Nephron (organoid): Measurements from ENCODE around the gene SCIN.
A peak's percentile ranks its signal among the peaks of the same experiment; 100 is the strongest.
"Not testable (repeated sequence)": the region's sequence is repeated elsewhere in the genome, so short reads cannot be mapped to it uniquely, and the experiment has no call there.

ENCODE experiments used
- H3K27ac Mint-ChIP-seq, 3 experiments: 2 replicates each; pipeline ENCODE4 v1.8.0; 2020; ENCODE audit warnings: mixed read lengths in 3 of 3, mild to moderate bottlenecking in 2 of 3, moderate library complexity in 1 of 3
- H3K27me3 Mint-ChIP-seq: 2 replicates; pipeline ENCODE4 v1.8.0; 2021; ENCODE audit warnings: low read depth, mild to moderate bottlenecking, moderate library complexity, mixed read lengths
- H3K36me3 Mint-ChIP-seq: 2 replicates; pipeline ENCODE4 v1.8.0; 2020; ENCODE audit warnings: low read depth, mixed read lengths
- H3K4me1 Mint-ChIP-seq: 2 replicates; pipeline ENCODE4 v1.8.0; 2020; ENCODE audit warnings: mixed read lengths
- H3K4me3 Mint-ChIP-seq, 3 experiments: 2 replicates each; pipeline ENCODE4 v1.8.0; 2020; ENCODE audit warnings: mild to moderate bottlenecking in 3 of 3, mixed read lengths in 3 of 3, moderate library complexity in 2 of 3
- H3K9me3 Mint-ChIP-seq: 2 replicates; pipeline ENCODE4 v1.8.0; 2020; ENCODE audit warnings: mixed read lengths
- TF ChIP-seq, protein P1 (sequence below), 3 experiments: fragments of 200-600 bp; sonication (generic); IDR thresholded peaks; one replicate each; pipeline ENCODE4 v1.5.0; 2021; ENCODE audit warnings: antibody characterized with exemption in 3 of 3; ENCODE audit not compliant: unreplicated experiment in 3 of 3

SCIN gene

GRCh38 chr7:12552876-12553275 lies 17.6 kb upstream of the SCIN start:
- Mint-ChIP-seq H3K9me3 (peaks cover 3% of the 10 kb centered on the region), H3K27me3 (no peaks in the 10 kb centered on the region), H3K4me1 (no peaks in the 10 kb centered on the region), H3K4me3 (peak overlapping the region; percentile 33 to 63 (median 38)), H3K36me3 (no peaks in the 10 kb centered on the region), H3K27ac (peak overlapping the region; percentile 52 to 72 (median 67))
- TF ChIP-seq, protein P1, sequence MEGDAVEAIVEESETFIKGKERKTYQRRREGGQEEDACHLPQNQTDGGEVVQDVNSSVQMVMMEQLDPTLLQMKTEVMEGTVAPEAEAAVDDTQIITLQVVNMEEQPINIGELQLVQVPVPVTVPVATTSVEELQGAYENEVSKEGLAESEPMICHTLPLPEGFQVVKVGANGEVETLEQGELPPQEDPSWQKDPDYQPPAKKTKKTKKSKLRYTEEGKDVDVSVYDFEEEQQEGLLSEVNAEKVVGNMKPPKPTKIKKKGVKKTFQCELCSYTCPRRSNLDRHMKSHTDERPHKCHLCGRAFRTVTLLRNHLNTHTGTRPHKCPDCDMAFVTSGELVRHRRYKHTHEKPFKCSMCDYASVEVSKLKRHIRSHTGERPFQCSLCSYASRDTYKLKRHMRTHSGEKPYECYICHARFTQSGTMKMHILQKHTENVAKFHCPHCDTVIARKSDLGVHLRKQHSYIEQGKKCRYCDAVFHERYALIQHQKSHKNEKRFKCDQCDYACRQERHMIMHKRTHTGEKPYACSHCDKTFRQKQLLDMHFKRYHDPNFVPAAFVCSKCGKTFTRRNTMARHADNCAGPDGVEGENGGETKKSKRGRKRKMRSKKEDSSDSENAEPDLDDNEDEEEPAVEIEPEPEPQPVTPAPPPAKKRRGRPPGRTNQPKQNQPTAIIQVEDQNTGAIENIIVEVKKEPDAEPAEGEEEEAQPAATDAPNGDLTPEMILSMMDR (IDR thresholded peaks at IDR 0.05; ENCODE audit: unreplicated experiment in 3 of 3): no peak

DNA sequence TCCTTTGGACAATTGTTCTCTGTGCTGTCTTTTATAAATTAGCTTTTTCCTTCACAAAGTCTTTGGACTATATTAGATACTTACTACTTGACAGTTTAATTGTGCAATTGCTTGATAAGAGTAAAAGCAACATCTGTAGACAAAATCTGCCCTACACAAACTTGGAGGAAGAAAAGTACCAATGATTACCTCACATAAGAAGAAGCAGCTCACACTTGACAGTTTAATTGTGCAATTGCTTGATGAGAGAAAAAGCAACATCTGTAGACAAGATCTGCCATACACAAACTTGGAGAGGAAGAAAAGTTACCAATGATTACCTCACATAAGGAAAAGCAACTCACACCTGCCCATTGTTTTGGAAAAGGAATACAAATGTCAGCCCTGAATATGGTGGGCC lies 17.1 kb upstream of the SCIN start:
- Mint-ChIP-seq H3K36me3 (no peaks in the 10 kb centered on the region), H3K4me1 (no peaks in the 10 kb centered on the region), H3K27me3 (no peaks in the 10 kb centered on the region), H3K27ac (peak overlapping the region; percentile 52 to 72 (median 67)), H3K4me3 (peak overlapping the region; percentile 51 to 63 (median 59)), H3K9me3 (peaks cover 3% of the 10 kb centered on the region)
- TF ChIP-seq, protein P1 (IDR thresholded peaks at IDR 0.05; ENCODE audit: unreplicated experiment in 3 of 3): no peak

- H3K27me3 Mint-ChIP-seq: no peaks in the 10 kb centered on the region
- H3K9me3 Mint-ChIP-seq: peaks cover 3% of the 10 kb centered on the region
- peak overlapping the region in 2 of 3 experiments; percentile 67 to 76 for H3K27ac Mint-ChIP-seq
- no peaks in the 10 kb centered on the region for H3K36me3 Mint-ChIP-seq
- TF ChIP-seq, protein P1 (IDR thresholded peaks at IDR 0.05; ENCODE audit: unreplicated experiment in 3 of 3): no peak
- H3K4me3 Mint-ChIP-seq: peak overlapping the region; percentile 64 to 73 (median 72)
- H3K4me1 Mint-ChIP-seq: no peaks in the 10 kb centered on the region
Measured at GRCh38 chr7:12554351-12554750, 16.2 kb upstream of the SCIN start.

GRCh38 chr7:12554872-12555271 lies 15.6 kb upstream of the SCIN start:
- Mint-ChIP-seq H3K27ac (peak overlapping the region; percentile 17 to 82 (median 67)), H3K4me3 (peak overlapping the region in 2 of 3 experiments; percentile 5 to 25)

GRCh38 chr7:12555695-12556094 lies 14.8 kb upstream of the SCIN start:
- H3K27me3 Mint-ChIP-seq, H3K9me3 Mint-ChIP-seq, H3K4me3 Mint-ChIP-seq, H3K36me3 Mint-ChIP-seq, H3K4me1 Mint-ChIP-seq, H3K27ac Mint-ChIP-seq: not testable (repeated sequence)

More at GRCh38 chr7:12554872-12555271, 15.6 kb upstream of the SCIN start:
- Mint-ChIP-seq H3K36me3 (no peaks in the 10 kb centered on the region), H3K9me3 (peaks cover 3% of the 10 kb centered on the region), H3K4me1 (no peaks in the 10 kb centered on the region), H3K27me3 (no peaks in the 10 kb centered on the region)
- TF ChIP-seq, protein P1 (IDR thresholded peaks at IDR 0.05; ENCODE audit: unreplicated experiment in 3 of 3): no peak

GRCh38 chr7:12556139-12556792 lies 14.3 kb upstream of the SCIN start:
- not testable (repeated sequence) for H3K4me3 Mint-ChIP-seq, H3K27me3 Mint-ChIP-seq, H3K9me3 Mint-ChIP-seq, H3K36me3 Mint-ChIP-seq, H3K4me1 Mint-ChIP-seq
- H3K27ac Mint-ChIP-seq: peak overlapping the region in 2 of 3 experiments; percentile 51 to 71

DNA sequence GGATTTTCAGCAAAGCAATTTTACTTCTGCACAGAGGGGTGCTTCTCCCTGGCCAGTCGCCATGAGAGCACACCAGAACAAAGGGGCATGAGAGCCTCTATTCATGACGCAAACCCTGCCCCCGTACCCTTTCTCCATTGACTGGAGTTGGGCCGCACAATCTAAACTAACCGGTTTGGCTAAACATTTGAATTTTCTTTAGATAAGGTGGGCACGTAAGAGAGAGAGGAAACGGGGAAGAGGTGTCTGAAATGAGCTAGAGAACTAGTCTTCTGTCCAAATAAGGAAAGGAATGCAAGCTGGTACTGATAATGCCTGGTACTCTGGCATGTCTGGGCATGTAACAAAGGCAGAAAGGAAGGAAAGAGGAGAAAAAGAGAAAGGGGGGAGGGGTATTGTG lies 13.2 kb upstream of the SCIN start:
- TF ChIP-seq, protein P1 (IDR thresholded peaks at IDR 0.05; ENCODE audit: unreplicated experiment in 3 of 3): no peak
- no peak overlapping the region for H3K4me3 Mint-ChIP-seq

More for the DNA sequence above, 13.2 kb upstream of the SCIN start:
- Mint-ChIP-seq H3K9me3 (peaks cover 3% of the 10 kb centered on the region), H3K36me3 (no peaks in the 10 kb centered on the region), H3K27me3 (no peaks in the 10 kb centered on the region), H3K4me1 (no peaks in the 10 kb centered on the region), H3K27ac (peak overlapping the region in 2 of 3 experiments; percentile 28 to 47)
